ENCODE measurements around the gene CTU2.

DNA sequence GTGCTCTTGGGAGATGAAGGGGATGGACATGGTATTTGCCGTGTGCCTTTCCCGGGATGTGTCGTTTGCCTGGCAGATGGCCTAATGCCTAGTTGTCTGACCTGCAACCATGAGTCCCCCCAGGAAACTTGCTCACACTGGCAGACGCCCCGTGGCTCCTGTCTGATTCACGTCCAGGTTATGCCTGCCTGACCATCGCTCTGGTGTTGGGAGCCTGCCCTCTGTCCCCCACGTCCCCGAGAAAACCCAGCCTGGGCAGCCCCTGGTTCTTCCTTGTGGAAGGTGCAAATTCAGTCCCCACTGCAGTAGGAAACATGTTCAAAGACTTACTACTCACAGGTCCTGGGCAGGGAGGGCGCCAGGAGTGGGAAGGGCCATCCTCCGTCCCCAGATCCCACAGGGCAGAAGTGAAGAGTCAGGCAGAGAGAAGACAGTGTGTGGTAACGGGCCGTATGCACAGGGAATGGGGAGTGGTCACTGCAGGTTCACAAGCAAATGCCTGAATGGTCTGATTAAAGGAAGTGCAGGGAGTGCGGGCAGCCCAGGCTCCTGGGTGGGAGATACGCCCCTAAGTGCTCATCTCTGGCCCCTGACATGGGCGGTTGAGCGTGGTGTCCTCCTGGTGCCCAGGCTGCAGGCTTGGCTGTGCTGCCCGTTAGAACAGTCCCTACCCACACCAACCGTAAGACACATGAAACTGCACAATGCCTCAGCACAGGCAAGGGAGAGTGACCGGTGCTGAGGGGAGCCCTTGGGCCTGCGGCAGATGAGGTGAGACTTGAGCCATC lies 15.8 kb upstream of the CTU2 start:
- TF ChIP-seq, protein P1, sequence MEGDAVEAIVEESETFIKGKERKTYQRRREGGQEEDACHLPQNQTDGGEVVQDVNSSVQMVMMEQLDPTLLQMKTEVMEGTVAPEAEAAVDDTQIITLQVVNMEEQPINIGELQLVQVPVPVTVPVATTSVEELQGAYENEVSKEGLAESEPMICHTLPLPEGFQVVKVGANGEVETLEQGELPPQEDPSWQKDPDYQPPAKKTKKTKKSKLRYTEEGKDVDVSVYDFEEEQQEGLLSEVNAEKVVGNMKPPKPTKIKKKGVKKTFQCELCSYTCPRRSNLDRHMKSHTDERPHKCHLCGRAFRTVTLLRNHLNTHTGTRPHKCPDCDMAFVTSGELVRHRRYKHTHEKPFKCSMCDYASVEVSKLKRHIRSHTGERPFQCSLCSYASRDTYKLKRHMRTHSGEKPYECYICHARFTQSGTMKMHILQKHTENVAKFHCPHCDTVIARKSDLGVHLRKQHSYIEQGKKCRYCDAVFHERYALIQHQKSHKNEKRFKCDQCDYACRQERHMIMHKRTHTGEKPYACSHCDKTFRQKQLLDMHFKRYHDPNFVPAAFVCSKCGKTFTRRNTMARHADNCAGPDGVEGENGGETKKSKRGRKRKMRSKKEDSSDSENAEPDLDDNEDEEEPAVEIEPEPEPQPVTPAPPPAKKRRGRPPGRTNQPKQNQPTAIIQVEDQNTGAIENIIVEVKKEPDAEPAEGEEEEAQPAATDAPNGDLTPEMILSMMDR (IDR thresholded peaks at IDR 0.05; ENCODE audit: low read depth, low read length, poor library complexity, severe bottlenecking), result no peak
- no peak for TF ChIP-seq EZH2phosphoT487 (IDR thresholded peaks at IDR 0.05; ENCODE audit: borderline replicate concordance, low read length)
